Measurements from ENCODE around the gene EPHA5. TPM values are rescaled to one million over a fixed set of nuclear protein-coding genes. Genes with fewer than 3 reads are reported as not detected.

Gene EPHA5
- total RNA-seq, 6 experiments from 2014 or later = not detected

- Mint-ChIP-seq H3K27ac (no peak overlapping the region), H3K27me3 (ENCODE audit: insufficient read depth) (no peaks in the 10 kb centered on the region), H3K4me3 (no peak overlapping the region), H3K36me3 (ENCODE audit: low read depth) (no peaks in the 10 kb centered on the region), H3K4me1 (ENCODE audit: low read depth) (no peaks in the 10 kb centered on the region), H3K9me3 (peaks cover 4% of the 10 kb centered on the region)
- TF ChIP-seq CTCF (IDR thresholded peaks at IDR 0.05) = no peak
- DNase-seq = no peak
Observed at GRCh38 chr4:65467068-65467680, 203.1 kb downstream of the EPHA5 start.

GRCh38 chr4:65461781-65462180, 208.5 kb downstream of the EPHA5 start:
- Mint-ChIP-seq H3K9me3 (peaks cover 4% of the 10 kb centered on the region), H3K4me1 (ENCODE audit: low read depth) (no peaks in the 10 kb centered on the region), H3K27me3 (ENCODE audit: insufficient read depth) (no peaks in the 10 kb centered on the region), H3K27ac (no peak overlapping the region), H3K4me3 (no peak overlapping the region), H3K36me3 (ENCODE audit: low read depth) (no peaks in the 10 kb centered on the region)
- no peak for DNase-seq
- no peak for TF ChIP-seq CTCF (IDR thresholded peaks at IDR 0.05)

GRCh38 chr4:65457011-65457410, 213.3 kb downstream of the EPHA5 start:
- H3K36me3 Mint-ChIP-seq (ENCODE audit: low read depth) = no peaks in the 10 kb centered on the region
- peaks cover 5% of the 10 kb centered on the region; the same call in 1 of the 2 replicates for H3K9me3 Mint-ChIP-seq
- H3K4me3 Mint-ChIP-seq = no peak overlapping the region

GRCh38 chr4:65456579-65456978, 213.7 kb downstream of the EPHA5 start:
- H3K4me3 Mint-ChIP-seq = no peak overlapping the region
- no peak for DNase-seq
- no peaks in the 10 kb centered on the region for H3K27me3 Mint-ChIP-seq (ENCODE audit: insufficient read depth)
- no peak for TF ChIP-seq CTCF (IDR thresholded peaks at IDR 0.05)
- H3K36me3 Mint-ChIP-seq (ENCODE audit: low read depth) = no peaks in the 10 kb centered on the region
- H3K27ac Mint-ChIP-seq = no peak overlapping the region
- H3K9me3 Mint-ChIP-seq = peaks cover 5% of the 10 kb centered on the region; the same call in 1 of the 2 replicates
- no peaks in the 10 kb centered on the region for H3K4me1 Mint-ChIP-seq (ENCODE audit: low read depth)

More at GRCh38 chr4:65457011-65457410, 213.3 kb downstream of the EPHA5 start:
- TF ChIP-seq CTCF (IDR thresholded peaks at IDR 0.05) = no peak
- Mint-ChIP-seq H3K27me3 (ENCODE audit: insufficient read depth) (no peaks in the 10 kb centered on the region), H3K4me1 (ENCODE audit: low read depth) (no peaks in the 10 kb centered on the region), H3K27ac (no peak overlapping the region)
- no peak for DNase-seq

GRCh38 chr4:65453398-65453797, 216.9 kb downstream of the EPHA5 start:
- no peaks in the 10 kb centered on the region for H3K27me3 Mint-ChIP-seq (ENCODE audit: insufficient read depth)
- H3K4me1 Mint-ChIP-seq (ENCODE audit: low read depth) = no peaks in the 10 kb centered on the region
- no peak overlapping the region for H3K4me3 Mint-ChIP-seq
- no peak for TF ChIP-seq CTCF (IDR thresholded peaks at IDR 0.05)
- H3K9me3 Mint-ChIP-seq = peaks cover 5% of the 10 kb centered on the region
- no peak overlapping the region for H3K27ac Mint-ChIP-seq
- no peaks in the 10 kb centered on the region for H3K36me3 Mint-ChIP-seq (ENCODE audit: low read depth)
- no peak for DNase-seq
